Naive thymus-derived CD4-positive, alpha-beta T cell (primary cell): ENCODE measurements around the gene EMID1. TPM values are rescaled to one million over a fixed set of nuclear protein-coding genes. Genes with fewer than 3 reads are reported as not detected.

Source experiments
- ATAC-seq: fragments of 150-1000 bp; cut with Tn5 transposase; 2 replicates; pipeline ENCODE4 v1.10.0; 2021; ENCODE audit warnings: mild to moderate bottlenecking, moderate library complexity
- CTCF ChIA-PET: fragments of 350-600 bp; sonication (Branson Sonifier 250); formaldehyde crosslinking; loops from one replicate; lab custom pipeline; 2021; ENCODE audit warnings: antibody characterized with exemption; lab: Charles Lee
- POLR2A ChIA-PET: fragments of 350-600 bp; sonication (Branson Sonifier 250); formaldehyde crosslinking; loops from one replicate; lab custom pipeline; 2021; ENCODE audit warnings: antibody characterized with exemption, inconsistent platforms; lab: Charles Lee
- DNase-seq, 9 donors: peaks; one replicate each; pipeline versions ENCODE4 v3.0.0 to v3.0.0-alpha.2; 2020 to 2022; ENCODE audit warnings: mixed read lengths in 1 of 9
- H3K27ac ChIP-seq: one replicate; pipeline ENCODE4 v1.7.0; 2013; ENCODE audit warnings: mild to moderate bottlenecking, low read depth, low read length, moderate library complexity
- H3K27me3 ChIP-seq, 2 donors: one replicate each; pipeline ENCODE4 v1.7.0; 2013; ENCODE audit warnings: low read length in 2 of 2, mild to moderate bottlenecking in 2 of 2, moderate library complexity in 2 of 2; ENCODE audit not compliant: control insufficient read depth in 2 of 2, insufficient read depth in 2 of 2
- H3K36me3 ChIP-seq, 3 experiments: 1 replicate in 2 of 3; 2 replicates in 1 of 3; pipeline ENCODE4 v1.7.0; 2013; ENCODE audit warnings: low read length in 3 of 3, mild to moderate bottlenecking in 3 of 3, moderate library complexity in 1 of 3; ENCODE audit not compliant: insufficient read depth in 3 of 3, control insufficient read depth in 2 of 3
- H3K4me1 ChIP-seq, 2 donors: one replicate each; pipeline ENCODE4 v1.7.0; 2013; ENCODE audit warnings: low read length in 2 of 2, mild to moderate bottlenecking in 2 of 2, moderate library complexity in 1 of 2; ENCODE audit not compliant: control insufficient read depth in 2 of 2, insufficient read depth in 2 of 2
- H3K4me3 ChIP-seq: 2 replicates; pipeline ENCODE4 v1.7.0; 2013; ENCODE audit warnings: mild to moderate bottlenecking, low read length
- H3K9me3 ChIP-seq, 3 experiments: 1 replicate in 2 of 3; 2 replicates in 1 of 3; pipeline ENCODE4 v1.7.0; 2013; ENCODE audit warnings: low read length in 3 of 3; ENCODE audit not compliant: control insufficient read depth in 2 of 3
- H3K27ac Mint-ChIP-seq, 9 donors: one replicate each; pipeline ENCODE4 v1.8.0; 2020 to 2022; ENCODE audit warnings: mixed read lengths in 9 of 9, mild to moderate bottlenecking in 8 of 9, moderate library complexity in 5 of 9, inconsistent platforms in 2 of 9
- H3K27me3 Mint-ChIP-seq, 5 donors: one replicate each; pipeline ENCODE4 v1.8.0; 2021 to 2022; ENCODE audit warnings: mixed read lengths in 5 of 5, mild to moderate bottlenecking in 1 of 5
- H3K36me3 Mint-ChIP-seq, 5 donors: one replicate each; pipeline ENCODE4 v1.8.0; 2020 to 2022; ENCODE audit warnings: mixed read lengths in 5 of 5, mild to moderate bottlenecking in 3 of 5, inconsistent platforms in 1 of 5
- H3K4me1 Mint-ChIP-seq, 7 donors: one replicate each; pipeline ENCODE4 v1.8.0; 2020 to 2022; ENCODE audit warnings: mixed read lengths in 7 of 7, mild to moderate bottlenecking in 3 of 7, inconsistent platforms in 1 of 7
- H3K4me3 Mint-ChIP-seq, 10 donors: one replicate each; pipeline ENCODE4 v1.8.0; 2020 to 2022; ENCODE audit warnings: mild to moderate bottlenecking in 10 of 10, mixed read lengths in 10 of 10, moderate library complexity in 6 of 10, inconsistent platforms in 2 of 10
- H3K9me3 Mint-ChIP-seq, 11 donors: one replicate each; pipeline ENCODE4 v1.8.0; 2020 to 2022; ENCODE audit warnings: mixed read lengths in 11 of 11, mild to moderate bottlenecking in 4 of 11, inconsistent platforms in 1 of 11, moderate library complexity in 1 of 11
- intact Hi-C, 2 donors: fragments of 100-400 bp; cut with micrococcal nuclease; formaldehyde crosslinking; loops; one replicate each; pipeline ENCODE4 v1.15.1; 2023
- polyA plus RNA-seq, 2 donors: library from polyadenylated mRNA; unstranded; fragments of 300-500 nt; fragmentation: Illumina TruSeq; gene quantifications; one replicate each; pipeline ENCODE4 v1.2.3, GENCODE V29; 2021
- total RNA-seq, 6 experiments: library from RNA in 5 of 6; stranded (reverse) in 5 of 6; gene quantifications; 1 replicate in 5 of 6; 2 replicates in 1 of 6; pipeline ENCODE4 v1.2.3 and lab custom pipeline; 2021 to 2026

Gene EMID1
- total and polyA plus RNA-seq, 7 experiments from 2014 or later = 1.2 to 2.0 TPM; not detected in 5

- CTCF ChIA-PET = no interaction called here
Measured at GRCh38 chr22:29302681-29303465, 97.2 kb downstream of the EMID1 start.

GRCh38 chr22:29305836-29306174 lies 100.1 kb downstream of the EMID1 start:
- peaks cover 0 to 6% (median 4%) of the 10 kb centered on the region in 5 donors for H3K36me3 Mint-ChIP-seq
- CTCF ChIA-PET = no interaction called here
- H3K27ac Mint-ChIP-seq = peak overlapping the region in 1 of 9 donors; percentile 9

More at GRCh38 chr22:29302681-29303465, 97.2 kb downstream of the EMID1 start:
- peaks cover 9 to 29% (median 12%) of the 10 kb centered on the region in 3 experiments for H3K36me3 ChIP-seq
- no peak for ATAC-seq
- no peak for DNase-seq
- peaks cover 9 to 25% (median 12%) of the 10 kb centered on the region in 7 donors for H3K4me1 Mint-ChIP-seq
- intact Hi-C loops = loop anchor here in 1 of 2 donors (5.0 kb wide), 1 partner anchor 36 kb away; the partner anchor contains the start of genes EWSR1 and RHBDD3
- no peaks in the 10 kb centered on the region for H3K9me3 ChIP-seq
- peak overlapping the region in 1 of 9 donors; percentile 41 for H3K27ac Mint-ChIP-seq
- H3K4me3 ChIP-seq = no peak overlapping the region
- H3K9me3 Mint-ChIP-seq = peaks cover 0 to 1% (median 0%) of the 10 kb centered on the region in 11 donors
- H3K4me3 Mint-ChIP-seq = no peak overlapping the region
- peaks cover 0 to 7% of the 10 kb centered on the region in 2 donors for H3K27me3 ChIP-seq
- H3K36me3 Mint-ChIP-seq = peaks cover 5 to 27% (median 12%) of the 10 kb centered on the region in 5 donors
- H3K27ac ChIP-seq = no peak overlapping the region
- H3K27me3 Mint-ChIP-seq = peaks cover 5 to 21% (median 12%) of the 10 kb centered on the region in 5 donors
- POLR2A ChIA-PET = no interaction called here
- peaks cover 3 to 10% of the 10 kb centered on the region in 2 donors for H3K4me1 ChIP-seq

GRCh38 chr22:29306175-29306834 lies 100.6 kb downstream of the EMID1 start, which contains the start of gene GAS2L1:
GAS2L1 (plus strand) TSS chr22:29306650; CDS start chr22:29308106, 1,456 bp downstream.
- Histone ChIP-seq H3K4me3 (peak within 1 kb of the TSS; percentile 55), H3K27me3 (peaks cover 0 to 12% of the 10 kb centered on the region in 2 donors), H3K9me3 (no peaks in the 10 kb centered on the region), H3K27ac (no peak within 1 kb of the TSS), H3K4me1 (peaks cover 3 to 10% of the 10 kb centered on the region in 2 donors), H3K36me3 (no peaks in the 10 kb centered on the region)
- ChIA-PET POLR2A (no interaction called here), CTCF (no interaction called here)
- ATAC-seq (peak; percentile 48), DNase-seq (peak in 3 of 9 donors; percentile 24 to 69 (median 45))
- peaks cover 0 to 1% (median 0%) of the 10 kb centered on the region in 11 donors for H3K9me3 Mint-ChIP-seq
- peak within 1 kb of the TSS in 3 of 9 donors; percentile 21 to 67 (median 46) for H3K27ac Mint-ChIP-seq
- peaks cover 7 to 24% (median 12%) of the 10 kb centered on the region in 7 donors for H3K4me1 Mint-ChIP-seq
- peaks cover 5 to 21% (median 14%) of the 10 kb centered on the region in 5 donors for H3K27me3 Mint-ChIP-seq
- peaks cover 0 to under 1% (median 0%) of the 10 kb centered on the region in 5 donors for H3K36me3 Mint-ChIP-seq
- H3K4me3 Mint-ChIP-seq = peak within 1 kb of the TSS; percentile 75 to 93 (median 85)
- intact Hi-C loops = loop anchor here in 1 of 2 donors (2.0 to 5.0 kb wide), 2 partner anchors 38 to 111 kb away; partner anchors contain the start of gene EWSR1

More at GRCh38 chr22:29305836-29306174, 100.1 kb downstream of the EMID1 start:
- Histone ChIP-seq H3K27ac (no peak overlapping the region), H3K4me1 (peaks cover 3 to 10% of the 10 kb centered on the region in 2 donors), H3K36me3 (peaks cover 0 to 2% (median 0%) of the 10 kb centered on the region in 3 experiments), H3K9me3 (no peaks in the 10 kb centered on the region), H3K4me3 (peak overlapping the region; percentile 55), H3K27me3 (peaks cover 0 to 8% of the 10 kb centered on the region in 2 donors)
- ATAC-seq = no peak
- peaks cover 9 to 26% (median 12%) of the 10 kb centered on the region in 7 donors for H3K4me1 Mint-ChIP-seq
- no peak for DNase-seq
- peaks cover 5 to 21% (median 12%) of the 10 kb centered on the region in 5 donors for H3K27me3 Mint-ChIP-seq
- H3K9me3 Mint-ChIP-seq = peaks cover 0 to 1% (median 0%) of the 10 kb centered on the region in 11 donors
- intact Hi-C loops = loop anchor here in 1 of 2 donors (2.0 to 5.0 kb wide), 2 partner anchors 37 to 111 kb away; partner anchors contain the start of gene EWSR1
- POLR2A ChIA-PET = no interaction called here
- peak overlapping the region; percentile 50 to 84 (median 76) for H3K4me3 Mint-ChIP-seq

GRCh38 chr22:29306835-29307595 lies 101.3 kb downstream of the EMID1 start:
- H3K9me3 ChIP-seq = no peaks in the 10 kb centered on the region
- Mint-ChIP-seq H3K4me1 (peaks cover 7 to 21% (median 12%) of the 10 kb centered on the region in 7 donors), H3K27me3 (peaks cover 6 to 22% (median 15%) of the 10 kb centered on the region in 5 donors), H3K4me3 (peak overlapping the region; percentile 72 to 93 (median 85)), H3K9me3 (peaks cover 0 to 1% (median 0%) of the 10 kb centered on the region in 11 donors), H3K27ac (no peak overlapping the region), H3K36me3 (no peaks in the 10 kb centered on the region)
- H3K4me1 ChIP-seq = peaks cover 3 to 10% of the 10 kb centered on the region in 2 donors
- intact Hi-C loops = loop anchor here in 1 of 2 donors (2.0 to 5.0 kb wide), 2 partner anchors 38 to 110 kb away; partner anchors contain the start of gene EWSR1
- no peaks in the 10 kb centered on the region for H3K36me3 ChIP-seq
- CTCF ChIA-PET = interaction anchor here (0.6 kb wide), 1 partner anchor 80 kb away, joined by 5 read pairs; no protein-coding TSS in a partner anchor
- DNase-seq (peak in 2 of 9 donors; percentile 16 to 74), ATAC-seq (peak; percentile 30)
- peaks cover 0 to 12% of the 10 kb centered on the region in 2 donors for H3K27me3 ChIP-seq
- POLR2A ChIA-PET = no interaction called here
- H3K4me3 ChIP-seq = peak overlapping the region; percentile 55
- H3K27ac ChIP-seq = no peak overlapping the region

GRCh38 chr22:29307596-29308147 lies 102.0 kb downstream of the EMID1 start:
- H3K36me3 Mint-ChIP-seq = no peaks in the 10 kb centered on the region
- DNase-seq (no peak), ATAC-seq (no peak)
- H3K9me3 ChIP-seq = no peaks in the 10 kb centered on the region
- ChIA-PET POLR2A (no interaction called here), CTCF (no interaction called here)
- no peak overlapping the region for H3K27ac ChIP-seq
- peak overlapping the region; percentile 72 to 93 (median 85) for H3K4me3 Mint-ChIP-seq
- H3K9me3 Mint-ChIP-seq = peaks cover 0 to 1% (median 0%) of the 10 kb centered on the region in 11 donors
- peaks cover 3 to 10% of the 10 kb centered on the region in 2 donors for H3K4me1 ChIP-seq
- intact Hi-C loops = loop anchor here in 1 of 2 donors (2.0 to 5.0 kb wide), 2 partner anchors 39 to 110 kb away; partner anchors contain the start of gene EWSR1
- H3K27me3 ChIP-seq = peaks cover 0 to 12% of the 10 kb centered on the region in 2 donors
- no peak overlapping the region for H3K4me3 ChIP-seq
- H3K27ac Mint-ChIP-seq = no peak overlapping the region
- peaks cover 13 to 28% (median 21%) of the 10 kb centered on the region in 5 donors for H3K27me3 Mint-ChIP-seq
- no peaks in the 10 kb centered on the region for H3K36me3 ChIP-seq
- H3K4me1 Mint-ChIP-seq = peaks cover 7 to 23% (median 13%) of the 10 kb centered on the region in 7 donors
